H1 (cell line): ENCODE measurements around the gene ALG9. TPM values are rescaled to one million over a fixed set of nuclear protein-coding genes. Genes with fewer than 3 reads are reported as not detected.

Experiments used
- CTCF ChIA-PET: fragments of 300-600 bp; sonication (Branson Sonifier 250); formaldehyde crosslinking; loops from one replicate; lab custom pipeline; 2021; ENCODE audit not compliant: partially characterized antibody; lab: Charles Lee
- POLR2A ChIA-PET: fragments of 300-600 bp; sonication (Branson Sonifier 250); formaldehyde crosslinking; loops from one replicate; lab custom pipeline; 2021; ENCODE audit warnings: inconsistent platforms; ENCODE audit not compliant: partially characterized antibody; lab: Charles Lee
- DNase-seq, 2 experiments: peaks; one replicate each; pipeline versions ENCODE4 v3.0.0 to v3.0.0-alpha.2; 2010 to 2022; ENCODE audit warnings: low spot score in 2 of 2, low read depth in 1 of 2, mixed read lengths in 1 of 2
- FAIRE-seq: peaks from 2 replicates; lab custom pipeline; 2011; peaks lifted over from hg19 to GRCh38; lab: Jason Lieb, UNC
- H2AFZ ChIP-seq: 2 replicates; pipeline ENCODE4 v1.8.1; 2012; ENCODE audit warnings: low read length, inconsistent platforms
- H2AK5ac ChIP-seq: 2 replicates; pipeline ENCODE4 v1.6.1; 2013; ENCODE audit warnings: low read depth, low read length
- H2BK120ac ChIP-seq: replicated peaks from 2 replicates; pipeline ENCODE3; 2013; ENCODE audit warnings: low read depth, low read length, inconsistent platforms
- H2BK12ac ChIP-seq: 2 replicates; pipeline ENCODE4 v1.6.1; 2013; ENCODE audit warnings: low read depth, low read length
- H2BK15ac ChIP-seq: 2 replicates; pipeline ENCODE4 v1.6.1; 2013; ENCODE audit warnings: low read length
- H2BK20ac ChIP-seq: 2 replicates; pipeline ENCODE4 v1.6.1; 2013; ENCODE audit warnings: low read length
- H2BK5ac ChIP-seq: 2 replicates; pipeline ENCODE4 v1.6.1; 2013; ENCODE audit warnings: low read depth, low read length
- H3K14ac ChIP-seq: 2 replicates; pipeline ENCODE4 v1.6.1; 2013; ENCODE audit warnings: inconsistent platforms; ENCODE audit not compliant: insufficient read length
- H3K18ac ChIP-seq: 2 replicates; pipeline ENCODE4 v1.6.1; 2013; ENCODE audit warnings: low read length; ENCODE audit errors: extremely low read depth
- H3K23ac ChIP-seq: 2 replicates; pipeline ENCODE4 v1.6.1; 2013; ENCODE audit warnings: inconsistent platforms; ENCODE audit not compliant: insufficient read length
- H3K23me2 ChIP-seq: 2 replicates; pipeline ENCODE4 v1.6.1; 2013; ENCODE audit warnings: low read depth, low read length
- H3K27ac ChIP-seq: 2 replicates; pipeline ENCODE4 v1.6.1; 2011; ENCODE audit warnings: low read depth, low read length, inconsistent platforms
- H3K27me3 ChIP-seq, 4 experiments: replicated peaks in 1 of 4; 1 replicate in 1 of 4; 2 replicates in 3 of 4; pipeline versions ENCODE4 v1.6.1 to v1.8.1; 2011 to 2013; ENCODE audit warnings: low read length in 3 of 4, mild to moderate bottlenecking in 3 of 4, inconsistent platforms in 2 of 4, mixed read lengths in 2 of 4, moderate library complexity in 1 of 4; ENCODE audit not compliant: control insufficient read depth in 3 of 4, insufficient read depth in 3 of 4; ENCODE audit errors: extremely low read depth in 1 of 4
- H3K36me3 ChIP-seq, 4 experiments: 2 replicates each; pipeline versions ENCODE4 v1.6.1 to v1.8.1; 2011 to 2013; ENCODE audit warnings: mild to moderate bottlenecking in 4 of 4, low read length in 3 of 4, moderate library complexity in 2 of 4, control low read depth in 1 of 4, inconsistent platforms in 1 of 4; ENCODE audit not compliant: insufficient read depth in 4 of 4, control insufficient read depth in 2 of 4
- H3K4ac ChIP-seq: replicated peaks from 2 replicates; pipeline ENCODE3; 2013; ENCODE audit warnings: low read length, low read depth, mixed read lengths, inconsistent platforms; ENCODE audit not compliant: insufficient read length
- H3K4me1 ChIP-seq, 4 experiments: replicated peaks in 1 of 4; 1 replicate in 1 of 4; 2 replicates in 3 of 4; pipeline versions ENCODE4 v1.6.1 to v1.8.1; 2011 to 2013; ENCODE audit warnings: low read length in 3 of 4, inconsistent platforms in 2 of 4, mixed read lengths in 1 of 4; ENCODE audit not compliant: insufficient read depth in 4 of 4, control insufficient read depth in 3 of 4
- H3K4me2 ChIP-seq, 2 experiments: 2 replicates each; pipeline versions ENCODE4 v1.6.1 to v1.8.1; 2011 to 2013; ENCODE audit warnings: low read depth in 2 of 2, low read length in 2 of 2, control low read depth in 1 of 2, inconsistent platforms in 1 of 2, mild to moderate bottlenecking in 1 of 2; ENCODE audit not compliant: insufficient read depth in 1 of 2
- H3K4me3 ChIP-seq, 4 experiments: fragments of 200-600, 300-600 bp in 1 of 4; sonication (generic), shearing (Covaris generic), sonication (Bioruptor Twin) in 1 of 4; 2 replicates each; pipeline versions ENCODE4 v1.5.1 to v1.8.1; 2011 to 2016; ENCODE audit warnings: low read length in 4 of 4, low read depth in 3 of 4, control low read depth in 2 of 4, inconsistent platforms in 2 of 4, mild to moderate bottlenecking in 2 of 4, mixed read lengths in 1 of 4, moderate library complexity in 1 of 4; ENCODE audit not compliant: insufficient read depth in 2 of 4; ENCODE audit errors: extremely low read depth in 1 of 4
- H3K56ac ChIP-seq: replicated peaks from 2 replicates; pipeline ENCODE3; 2013; ENCODE audit warnings: low read depth, mild to moderate bottlenecking, mixed read lengths, low read length, inconsistent platforms; ENCODE audit not compliant: insufficient read length
- H3K79me1 ChIP-seq: 2 replicates; pipeline ENCODE4 v1.6.1; 2013; ENCODE audit warnings: low read depth, low read length, control low read depth
- H3K79me2 ChIP-seq, 2 experiments: 2 replicates each; pipeline versions ENCODE4 v1.6.1 to v1.8.1; 2012 to 2013; ENCODE audit warnings: low read length in 2 of 2, mild to moderate bottlenecking in 2 of 2, inconsistent platforms in 1 of 2; ENCODE audit not compliant: insufficient read depth in 2 of 2, control insufficient read depth in 1 of 2
- H3K9ac ChIP-seq, 4 experiments: replicated peaks in 1 of 4; 1 replicate in 1 of 4; 2 replicates in 3 of 4; pipeline versions ENCODE4 v1.6.1 to v1.8.1; 2011 to 2013; ENCODE audit warnings: low read depth in 3 of 4, low read length in 3 of 4, control low read depth in 2 of 4, mild to moderate bottlenecking in 2 of 4, moderate library complexity in 2 of 4, inconsistent platforms in 1 of 4; ENCODE audit errors: extremely low read depth in 1 of 4
- H3K9me3 ChIP-seq, 2 experiments: 2 replicates each; pipeline versions ENCODE4 v1.6.1 to v1.8.1; 2012 to 2013; ENCODE audit warnings: mild to moderate bottlenecking in 2 of 2, moderate library complexity in 2 of 2, control low read depth in 1 of 2, inconsistent platforms in 1 of 2, low read depth in 1 of 2, low read length in 1 of 2, mixed read lengths in 1 of 2; ENCODE audit not compliant: insufficient read depth in 2 of 2
- H4K20me1 ChIP-seq, 2 experiments: replicated peaks in 1 of 2; 2 replicates each; pipeline versions ENCODE3 to v1.8.1; 2011 to 2013; ENCODE audit warnings: inconsistent platforms in 2 of 2, low read length in 2 of 2, mild to moderate bottlenecking in 1 of 2; ENCODE audit not compliant: insufficient read depth in 2 of 2, control insufficient read depth in 1 of 2
- H4K5ac ChIP-seq: 2 replicates; pipeline ENCODE4 v1.6.1; 2013; ENCODE audit warnings: low read length, low read depth, mixed read lengths, inconsistent platforms; ENCODE audit not compliant: insufficient read length
- H4K8ac ChIP-seq: 2 replicates; pipeline ENCODE4 v1.8.0; 2013; ENCODE audit warnings: mild to moderate bottlenecking, moderate library complexity, low read length, inconsistent platforms; ENCODE audit not compliant: insufficient read depth; ENCODE audit errors: extremely low read depth
- H4K91ac ChIP-seq: replicated peaks from 2 replicates; pipeline ENCODE3; 2013; ENCODE audit warnings: low read length, mixed read lengths, inconsistent platforms; ENCODE audit not compliant: insufficient read length
- JUND ChIP-seq: IDR thresholded peaks from 2 replicates; pipeline ENCODE4 v1.6.1; 2011; ENCODE audit warnings: mild to moderate bottlenecking, improper control_type of control experiment, low read length
- TBP ChIP-seq: IDR thresholded peaks from 2 replicates; pipeline ENCODE4 v1.6.1; 2011; ENCODE audit warnings: low read depth, low read length, improper control_type of control experiment
- WGBS, 2 experiments: shearing (Covaris generic) in 1 of 2; methylation state at CpG; one replicate each; pipeline versions ENCODE4 v1.1.6 to v1.1.7; 2013 to 2015; ENCODE audit warnings: low lambda C conversion rate in 2 of 2, mixed read lengths in 2 of 2, inconsistent platforms in 1 of 2, low coverage in 1 of 2, missing lambda C conversion rate in 1 of 2; ENCODE audit not compliant: insufficient replicate concordance in 2 of 2, insufficient coverage in 1 of 2, insufficient read length in 1 of 2; ENCODE audit errors: extremely low coverage in 1 of 2, missing lambda C conversion rate in 1 of 2; 5-methylcytosine and 5-hydroxymethylcytosine counted together
- polyA plus RNA-seq, 7 experiments: library from polyadenylated mRNA; depleted of rRNA in 3 of 7; stranded (reverse) in 5 of 7; unstranded in 2 of 7; fragments of >200 nt in 5 of 7; fragments of 200-250 nt in 2 of 7; gene quantifications; 1 replicate in 5 of 7; 2 replicates in 1 of 7; 4 replicates in 1 of 7; pipeline versions ENCODE4 v1.2.1 to v1.2.3, GENCODE V29; 2011 to 2013; ENCODE audit warnings: missing spikeins in 2 of 7, mixed read lengths in 2 of 7
- total RNA-seq: library from RNA; stranded (reverse); fragmentation: NEBNext Ultra II Directional; extraction: Animal tissue kit (Norgen Biotek cat#: 25700); gene quantifications from 2 replicates; pipeline ENCODE4 v1.2.1, GENCODE V29; 2021

Gene ALG9
- total and polyA plus RNA-seq, 2 of the 8 experiments (the other 6 are each of a cell fraction or from before 2014, with no cell fraction given) = 23.5 to 24.5 TPM

DNA sequence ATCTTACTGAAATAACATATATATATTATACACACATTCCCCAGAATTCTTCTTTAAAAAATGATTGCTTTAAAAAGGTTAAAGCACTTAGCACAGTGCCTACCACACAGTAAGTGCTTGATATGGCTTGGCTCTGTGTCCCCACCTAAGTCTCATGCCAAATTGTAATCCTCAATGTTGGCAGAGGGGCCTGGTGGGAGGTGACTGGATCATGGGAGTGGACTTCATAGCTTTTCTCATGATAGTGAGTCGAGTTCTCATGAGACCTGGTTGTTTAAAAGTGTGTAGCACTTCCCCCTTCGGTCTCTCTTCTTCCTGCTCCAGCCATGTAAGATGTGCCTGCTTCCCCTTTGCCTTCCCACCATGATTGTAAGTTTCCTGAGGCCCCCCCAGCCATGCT is 34.0 kb upstream of the ALG9 start:
- DNase-seq (no peak), FAIRE-seq (no peak)
- H2BK5ac ChIP-seq = no peak overlapping the region
- no peaks in the 10 kb centered on the region for H3K36me3 ChIP-seq
- no peaks in the 10 kb centered on the region for H3K4me1 ChIP-seq
- no peak overlapping the region for H3K14ac ChIP-seq
- H4K20me1 ChIP-seq = no peaks in the 10 kb centered on the region
- H3K27me3 ChIP-seq = no peaks in the 10 kb centered on the region
- H4K5ac ChIP-seq = no peak overlapping the region
- no peak overlapping the region for H3K4ac ChIP-seq
- no peak overlapping the region for H2AK5ac ChIP-seq
- H3K9ac ChIP-seq = no peak overlapping the region
- no peak overlapping the region for H4K91ac ChIP-seq
- no peaks in the 10 kb centered on the region for H3K79me2 ChIP-seq
- H2BK15ac ChIP-seq = no peak overlapping the region
- CTCF ChIA-PET = interaction anchor here (0.6 to 1.7 kb wide), 2 partner anchors 10 to 301 kb away, joined by 3 read pairs; no protein-coding TSS in a partner anchor
- no peak overlapping the region for H2BK120ac ChIP-seq
- H3K23me2 ChIP-seq = no peaks in the 10 kb centered on the region
- no peak overlapping the region for H4K8ac ChIP-seq
- no peak overlapping the region for H2AFZ ChIP-seq
- no peak overlapping the region for H3K4me2 ChIP-seq
- no peak overlapping the region for H3K23ac ChIP-seq
- WGBS, 2 experiments = 79% methylated on average over 2 of the region's 2 CpGs; no CpG with 5 or more reads in 1 of the 2 experiments
- H3K9me3 ChIP-seq = no peaks in the 10 kb centered on the region
- no peak overlapping the region for H3K18ac ChIP-seq
- H3K79me1 ChIP-seq = no peaks in the 10 kb centered on the region
- H2BK12ac ChIP-seq = no peak overlapping the region
- no peak overlapping the region for H3K4me3 ChIP-seq
- no peak overlapping the region for H3K27ac ChIP-seq
- no peak overlapping the region for H2BK20ac ChIP-seq
- no peak overlapping the region for H3K56ac ChIP-seq
- POLR2A ChIA-PET = interaction anchor here (0.9 kb wide), 1 partner anchor 7 kb away, joined by 3 read pairs; no protein-coding TSS in a partner anchor
- no peak for TF ChIP-seq TBP
- TF ChIP-seq JUND = no peak
